Stimulated activated naive CD4-positive, alpha-beta T cell (primary cell): ENCODE measurements around the gene SCN9A.

Experiments
- DNase-seq, 6 experiments: peaks; one replicate each; lab custom pipeline; 2025; lab: John Stamatoyannopoulos, UW

The SCN9A gene

DNA sequence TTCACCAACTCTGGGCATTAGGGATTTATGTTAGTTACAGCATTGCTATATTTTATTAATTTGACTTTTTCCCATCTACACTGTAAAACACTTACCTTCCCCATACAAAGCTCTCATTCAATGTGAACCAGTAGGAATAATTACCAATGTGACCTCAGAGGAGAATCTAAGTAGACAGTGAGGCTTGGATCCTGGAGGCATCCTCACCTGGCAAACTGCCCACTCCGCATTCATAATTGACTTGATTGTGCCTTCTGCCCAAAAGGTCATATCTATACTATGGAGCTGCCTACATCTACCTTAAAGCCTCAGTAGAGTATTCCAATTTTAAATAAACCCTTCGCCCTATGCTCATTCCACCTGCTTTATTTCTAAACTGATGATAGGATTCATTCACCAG is 202.5 kb downstream of the SCN9A start:
- DNase-seq = no peak

DNA sequence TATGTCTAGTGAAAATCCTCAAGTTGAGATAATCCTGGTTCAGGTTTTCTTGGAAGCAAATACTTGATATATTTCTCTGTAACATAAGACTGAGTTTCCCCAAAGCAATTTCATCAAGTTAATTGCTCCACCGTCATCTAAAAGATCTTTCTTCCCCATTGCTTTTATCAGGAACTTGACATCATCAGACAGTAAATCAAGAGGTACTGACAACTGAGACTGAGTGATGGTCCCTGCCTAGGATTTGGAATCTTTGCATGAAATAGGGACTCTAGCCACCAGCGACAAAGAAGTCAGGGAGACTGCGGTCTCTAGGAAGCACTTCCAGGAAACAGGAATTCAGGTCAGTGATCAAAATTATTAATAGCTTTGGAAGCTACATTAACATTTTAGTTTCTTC is 204.5 kb downstream of the SCN9A start:
- no peak for DNase-seq

GRCh38 chr2:166170356-166170755 is 205.4 kb downstream of the SCN9A start:
- no peak for DNase-seq

DNA sequence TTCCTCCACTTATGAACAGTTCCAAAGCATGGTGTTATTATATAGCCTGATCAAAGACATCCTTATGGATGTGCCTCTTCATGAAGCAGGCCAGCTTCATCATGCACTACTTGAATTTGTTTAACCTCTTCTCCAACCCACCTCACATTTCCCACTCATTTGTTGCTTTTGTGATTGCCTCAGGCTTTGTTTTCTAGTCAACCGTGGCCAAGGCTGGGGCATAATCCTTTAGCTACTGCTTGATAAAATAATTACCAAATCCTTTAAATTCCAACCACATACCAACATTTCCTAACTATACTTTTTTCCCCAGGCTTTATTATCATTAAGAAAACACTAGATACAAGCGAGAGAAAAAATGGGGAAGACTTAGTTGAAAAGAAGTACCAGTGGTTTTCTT is 208.3 kb downstream of the SCN9A start:
- no peak for DNase-seq

GRCh38 chr2:166163775-166164174 is 212.0 kb downstream of the SCN9A start:
- DNase-seq = no peak

DNA sequence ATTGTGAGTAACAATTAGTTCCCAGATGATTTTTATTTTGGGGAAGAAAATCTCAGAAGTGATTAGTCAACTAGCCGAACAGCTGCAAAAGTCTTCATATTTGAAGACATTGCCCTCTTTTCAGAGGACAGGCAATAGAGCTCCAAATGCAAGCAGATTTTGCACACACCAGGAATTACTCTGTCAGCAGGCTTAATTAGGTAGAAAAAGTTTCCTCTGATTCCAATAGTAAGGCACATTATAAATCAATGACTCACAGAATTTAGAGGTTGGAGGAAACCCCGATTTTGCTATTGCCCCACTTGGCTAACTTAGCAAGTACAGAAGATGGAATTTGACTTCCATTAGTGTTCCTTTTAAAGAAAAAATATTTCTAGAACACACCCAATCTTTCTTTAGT is 217.2 kb downstream of the SCN9A start:
- DNase-seq = no peak

DNA sequence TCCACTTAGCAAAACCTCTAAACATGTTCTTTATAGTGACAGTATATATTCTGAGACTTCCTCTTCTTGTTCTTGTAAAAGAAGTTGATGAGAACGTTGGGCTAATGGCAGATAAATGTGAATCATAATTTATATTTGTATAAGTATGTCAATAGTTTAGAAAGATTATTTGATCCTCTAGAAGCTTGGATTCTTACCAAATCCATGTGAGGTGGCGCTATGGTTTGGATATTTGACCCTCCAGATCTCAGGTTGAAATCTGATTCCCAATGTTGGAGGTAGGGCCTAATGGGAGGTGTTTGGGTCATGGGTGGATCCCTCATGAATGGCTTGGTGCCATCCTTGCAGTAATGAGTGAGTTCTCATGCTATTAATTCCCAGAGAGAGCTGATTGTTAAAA is 218.2 kb downstream of the SCN9A start:
- no peak for DNase-seq

DNA sequence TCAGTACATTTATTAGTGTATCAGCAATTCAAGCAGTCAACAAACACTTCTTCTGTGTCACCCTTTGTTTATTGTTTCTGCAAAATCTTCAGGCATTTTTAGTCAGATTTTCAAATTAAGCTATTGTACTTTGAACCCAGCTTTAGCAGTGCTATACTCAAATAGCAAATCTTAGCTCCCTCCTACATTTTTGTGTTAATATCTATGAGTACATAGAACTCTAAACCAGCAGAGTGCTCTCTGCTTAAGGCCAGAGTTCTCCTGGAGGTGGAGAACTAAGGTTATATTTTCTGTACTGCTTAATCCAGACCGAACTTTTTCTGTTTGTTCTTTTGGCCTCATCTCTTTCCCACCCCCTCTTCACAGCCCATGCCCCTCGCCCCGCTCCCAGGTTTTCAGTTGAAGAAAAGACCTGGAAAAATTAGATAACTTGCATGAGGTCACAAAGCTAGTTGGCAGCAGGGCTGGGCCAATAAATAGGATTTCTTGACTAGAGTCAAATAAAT is 218.7 kb downstream of the SCN9A start:
- DNase-seq = no peak

- DNase-seq = no peak
These were observed 220.2 kb downstream of the SCN9A start for GRCh38 chr2:166155589-166155988.

DNA sequence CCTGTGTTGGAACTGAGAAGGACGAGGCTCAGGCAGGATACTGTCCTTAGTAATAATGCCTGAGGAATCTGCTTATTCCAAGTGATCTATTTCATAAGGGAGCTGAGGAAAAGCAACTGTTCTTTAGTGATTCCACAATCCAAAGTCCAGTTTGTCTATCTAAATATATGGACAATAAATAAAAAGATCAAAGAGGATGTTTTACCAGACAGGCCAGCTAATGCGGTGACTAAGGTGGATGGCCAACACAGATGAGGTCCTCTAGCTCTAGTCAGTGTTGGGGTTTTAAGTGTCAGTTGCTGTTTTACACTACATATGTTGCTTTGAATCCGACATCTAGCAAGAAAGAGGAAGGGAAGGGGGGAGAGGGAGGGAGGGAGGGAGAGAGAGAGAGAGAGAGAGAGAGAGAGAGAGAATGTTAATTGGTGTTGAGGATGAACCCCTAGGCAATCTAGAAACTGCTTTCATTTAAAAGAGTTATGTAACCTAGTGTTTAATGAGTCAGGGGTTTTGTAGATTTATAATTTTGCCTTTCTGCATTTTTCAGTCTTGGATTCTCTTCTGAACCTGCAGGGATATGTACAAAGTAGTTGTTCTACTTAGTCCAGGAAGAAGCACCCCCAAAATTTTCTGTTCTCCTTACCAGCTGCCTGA is 220.9 kb downstream of the SCN9A start:
- no peak for DNase-seq

DNA sequence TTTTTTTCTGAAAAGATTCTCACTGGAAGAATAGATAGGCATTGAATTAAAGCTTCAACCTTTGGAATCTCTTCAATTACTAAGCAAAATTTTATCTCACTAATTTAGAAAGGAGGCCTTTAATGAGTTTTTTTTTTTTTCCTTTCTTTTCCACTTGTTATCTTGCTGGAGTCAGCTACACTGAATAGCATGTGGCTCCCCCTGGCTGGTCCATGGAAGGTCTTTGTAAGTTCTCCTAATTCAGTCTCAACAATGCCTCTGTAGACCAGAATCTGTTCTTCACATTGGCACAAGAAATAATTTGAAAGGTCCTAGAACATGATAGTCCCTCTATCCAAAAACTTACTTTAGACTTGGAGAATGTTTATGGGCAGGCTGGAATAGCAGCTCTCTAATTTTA is 223.7 kb downstream of the SCN9A start:
- no peak for DNase-seq

DNA sequence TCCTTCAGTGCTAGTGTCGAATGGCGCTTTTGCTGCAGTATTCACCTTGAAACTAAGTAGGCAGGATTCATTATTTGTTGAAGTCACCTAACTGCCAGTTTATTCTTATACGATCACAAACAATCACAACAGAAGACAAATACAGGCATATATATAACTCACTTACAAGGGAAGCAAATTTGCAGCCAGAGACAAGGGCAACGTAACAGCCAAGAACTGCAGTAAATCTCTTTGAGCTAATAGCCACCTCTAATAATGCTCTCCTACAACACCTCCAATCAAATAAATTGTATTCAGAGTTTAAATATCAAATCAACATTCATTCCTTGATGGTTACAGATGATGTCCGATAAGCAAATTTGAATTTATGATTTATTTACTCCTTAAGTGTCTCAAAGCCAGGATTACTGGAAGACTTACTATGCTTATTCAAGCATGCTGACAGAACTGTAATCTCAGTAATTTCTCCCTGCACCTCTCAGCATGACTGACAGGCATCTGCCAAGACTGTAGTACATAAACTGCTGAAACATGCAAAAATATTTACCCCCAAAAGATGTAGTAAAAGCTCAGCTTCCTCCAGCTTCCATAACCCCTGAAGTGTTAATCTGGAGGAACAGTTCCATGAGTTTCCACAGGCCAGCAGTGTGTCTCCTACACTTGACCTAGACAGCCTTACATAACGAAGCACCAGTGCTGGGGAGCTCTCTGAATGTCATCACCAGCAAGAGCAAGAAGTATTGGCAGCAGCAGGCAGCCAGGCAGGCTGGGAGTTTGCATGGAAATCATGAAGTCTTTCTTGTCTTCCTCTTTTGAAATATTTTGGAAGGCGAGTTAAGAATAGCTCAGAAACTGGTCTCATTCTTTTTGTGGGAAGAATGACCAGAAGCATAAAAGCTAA is 227.0 kb downstream of the SCN9A start:
- no peak for DNase-seq

DNA sequence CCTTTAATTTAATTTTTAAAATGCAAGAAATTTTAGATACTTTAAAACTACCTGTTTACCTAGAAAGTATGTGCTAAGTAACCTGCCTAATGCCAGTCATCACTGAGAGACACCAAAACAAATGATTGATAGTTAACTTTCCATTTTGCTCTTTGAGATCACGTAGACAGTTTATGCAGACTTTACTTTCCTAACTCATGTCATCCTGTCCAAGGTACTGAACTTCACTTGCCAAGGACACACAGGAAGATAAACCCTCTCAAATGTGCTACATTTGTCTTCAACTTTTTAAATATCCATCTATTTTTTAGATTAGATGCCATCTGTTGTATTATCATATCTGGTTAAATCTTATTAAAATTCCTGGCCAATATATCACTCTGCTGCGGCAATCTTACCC is 227.9 kb downstream of the SCN9A start:
- no peak for DNase-seq
